Measurements from ENCODE around the gene LCP2.
A peak's percentile ranks its signal among the peaks of the same experiment; 100 is the strongest.

LCP2 gene

GRCh38 chr5:170226129-170226615 lies 71.4 kb downstream of the LCP2 start:
- no peaks in the 10 kb centered on the region for H3K9me3 ChIP-seq (ENCODE audit: control insufficient read depth, insufficient read depth, low read depth, low read length)
- H3K36me3 ChIP-seq (ENCODE audit: control insufficient read depth in 2 of 2, insufficient read depth in 1 of 2, low read length in 2 of 2) = no peaks in the 10 kb centered on the region
- ChIA-PET CTCF (interaction anchor here (0.7 to 6.3 kb wide), 27 partner anchors 9 to 413 kb away, joined by 3 to 66 read pairs (median 4); no protein-coding TSS in a partner anchor), POLR2A (no interaction called here)
- H3K4me1 ChIP-seq (ENCODE audit: control insufficient read depth, insufficient read depth, low read length) = no peaks in the 10 kb centered on the region
- no peak for TF ChIP-seq YY1 (tag by site-specific recombination; IDR thresholded peaks at IDR 0.05)
- no peak for TF ChIP-seq AEBP2 (tag by site-specific recombination; IDR thresholded peaks at IDR 0.05; ENCODE audit: borderline replicate concordance)
- TF ChIP-seq HIC1 (tag by site-specific recombination; IDR thresholded peaks at IDR 0.05) = no peak
- TF ChIP-seq ZSCAN30 (tag by site-specific recombination; IDR thresholded peaks at IDR 0.05) = no peak
- TF ChIP-seq ZBTB17 (tag by site-specific recombination; IDR thresholded peaks at IDR 0.05) = 0 out of 2 replicates have a peak, but pooled peaks have one; percentile 8
- H3K27ac ChIP-seq (ENCODE audit: extremely low read depth, low read depth, low read length) = no peak overlapping the region
- H3K4me3 ChIP-seq (ENCODE audit: low read depth, low read length) = no peak overlapping the region

- TF ChIP-seq CTCF (tag by site-specific recombination; IDR thresholded peaks at IDR 0.05) = 0 out of 2 replicates have a peak, but pooled peaks have one; percentile 27
- TF ChIP-seq ZNF24 (tag by site-specific recombination; IDR thresholded peaks at IDR 0.05) = no peak
- TF ChIP-seq ZNF561 (tag by site-specific recombination; IDR thresholded peaks at IDR 0.05; ENCODE audit: borderline replicate concordance) = 0 out of 2 replicates have a peak, but pooled peaks have one; percentile 34
- no peak for TF ChIP-seq RBAK (tag by site-specific recombination; IDR thresholded peaks at IDR 0.05)
- TF ChIP-seq ZNF404 (tag by site-specific recombination; IDR thresholded peaks at IDR 0.05) = no peak
- TF ChIP-seq ZSCAN30 (tag by site-specific recombination; IDR thresholded peaks at IDR 0.05) = 0 out of 2 replicates have a peak, but pooled peaks have one; percentile 21
- peak; percentile 51; the same call in 1 of the 2 replicates for TF ChIP-seq ZNF660 (tag by site-specific recombination; IDR thresholded peaks at IDR 0.05)
- peak; percentile 85 for TF ChIP-seq ZNF654 (tag by site-specific recombination; IDR thresholded peaks at IDR 0.05; ENCODE audit: low read depth)
- TF ChIP-seq ZNF488 (tag by site-specific recombination; IDR thresholded peaks at IDR 0.05) = no peak
- TF ChIP-seq ZBTB17 (tag by site-specific recombination; IDR thresholded peaks at IDR 0.05) = peak; percentile 85
- no peak for TF ChIP-seq ZNF704 (tag by site-specific recombination; IDR thresholded peaks at IDR 0.05)
- TF ChIP-seq ZNF768 (tag by site-specific recombination; IDR thresholded peaks at IDR 0.05) = peak; percentile 76
- no peak for TF ChIP-seq ZFP37 (tag by site-specific recombination; IDR thresholded peaks at IDR 0.05)
- no peak for TF ChIP-seq ZNF302 (tag by site-specific recombination; IDR thresholded peaks at IDR 0.05; ENCODE audit: low read depth)
- no peak for TF ChIP-seq ZNF777 (tag by site-specific recombination; IDR thresholded peaks at IDR 0.05; ENCODE audit: borderline replicate concordance)
- TF ChIP-seq ZFP3 (tag by site-specific recombination; IDR thresholded peaks at IDR 0.05; ENCODE audit: low read depth) = no peak
- TF ChIP-seq HOXC10 (CRISPR knock-in tag; IDR thresholded peaks at IDR 0.05) = no peak
- H3K4me3 ChIP-seq (ENCODE audit: low read depth, low read length) = no peak overlapping the region
- H3K36me3 ChIP-seq (ENCODE audit: control insufficient read depth in 2 of 2, insufficient read depth in 1 of 2, low read length in 2 of 2) = no peaks in the 10 kb centered on the region
- no peaks in the 10 kb centered on the region for H3K4me1 ChIP-seq (ENCODE audit: control insufficient read depth, insufficient read depth, low read length)
- H3K27ac ChIP-seq (ENCODE audit: extremely low read depth, low read depth, low read length) = no peak overlapping the region
- ChIA-PET CTCF (interaction anchor here (0.7 to 6.3 kb wide), 28 partner anchors 9 to 413 kb away, joined by 3 to 66 read pairs (median 4); no protein-coding TSS in a partner anchor), POLR2A (no interaction called here)
- H3K9me3 ChIP-seq (ENCODE audit: control insufficient read depth, insufficient read depth, low read depth, low read length) = no peaks in the 10 kb centered on the region
Observed at GRCh38 chr5:170225326-170226128, 72.0 kb downstream of the LCP2 start.
